SU-DHL-6 (cell line): ENCODE data around the gene CMTM5.

Experiments used
- H2AFZ ChIP-seq: fragments of 200-600 bp; sonication (generic); 2 replicates; pipeline ENCODE4 v1.6.1; 2014; ENCODE audit warnings: low read depth, mild to moderate bottlenecking, moderate library complexity, mixed read lengths, antibody characterized with exemption, low read length; ENCODE audit not compliant: severe bottlenecking
- H3F3A ChIP-seq: fragments of 200-600 bp; shearing (Covaris generic); 2 replicates; pipeline ENCODE4 v1.6.0; 2016; ENCODE audit warnings: antibody characterized with exemption, mild to moderate bottlenecking; ENCODE audit not compliant: insufficient read depth
- H3K27ac ChIP-seq: fragments of 200-600 bp; sonication (generic); 2 replicates; pipeline ENCODE4 v1.5.1; 2016; ENCODE audit warnings: low read depth, mild to moderate bottlenecking, low read length, moderate library complexity, mixed read lengths
- H3K27me3 ChIP-seq: fragments of 200-600 bp; sonication (generic), shearing (Covaris generic); 2 replicates; pipeline ENCODE4 v1.6.0; 2014; ENCODE audit warnings: mild to moderate bottlenecking, low read length
- H3K36me3 ChIP-seq: fragments of 200-600 bp; sonication (generic); 2 replicates; pipeline ENCODE4 v1.6.1; 2014; ENCODE audit warnings: mild to moderate bottlenecking, low read length, mixed read lengths
- H3K4me2 ChIP-seq: fragments of 300-600, 200-600 bp; shearing (Covaris generic), sonication (generic); 2 replicates; pipeline ENCODE4 v1.6.0; 2014; ENCODE audit warnings: low read length, low read depth, mild to moderate bottlenecking; ENCODE audit not compliant: poor library complexity, severe bottlenecking
- H3K4me3 ChIP-seq: fragments of 200-600 bp; sonication (generic); 2 replicates; pipeline ENCODE4 v1.5.1; 2014; ENCODE audit warnings: antibody characterized with exemption, low read length, mild to moderate bottlenecking, mixed read lengths; ENCODE audit not compliant: insufficient read depth, poor library complexity, severe bottlenecking
- H3K79me2 ChIP-seq: fragments of 200-600 bp; sonication (generic); 2 replicates; pipeline ENCODE4 v1.6.1; 2014; ENCODE audit warnings: mild to moderate bottlenecking, low read length, moderate library complexity; ENCODE audit not compliant: insufficient read depth
- H3K9ac ChIP-seq: fragments of 200-600 bp; sonication (generic); 2 replicates; pipeline ENCODE4 v1.7.0; 2014; ENCODE audit warnings: mild to moderate bottlenecking, low read length
- H3K9me2 ChIP-seq: fragments of 200-600 bp; sonication (generic); replicated peaks from 2 replicates; pipeline ENCODE4 v1.6.1; 2014; ENCODE audit warnings: low read length; ENCODE audit not compliant: insufficient read depth
- H3K9me3 ChIP-seq: fragments of 200-600 bp; sonication (generic); 2 replicates; pipeline ENCODE4 v1.6.1; 2014; ENCODE audit warnings: low read length, mixed read lengths; ENCODE audit not compliant: insufficient read depth
- H4K20me1 ChIP-seq: fragments of 200-600 bp; sonication (generic); 2 replicates; pipeline ENCODE4 v1.6.1; 2014; ENCODE audit warnings: low read depth, mild to moderate bottlenecking, antibody characterized with exemption, low read length, moderate library complexity, mixed read lengths
- CTCF ChIP-seq: fragments of 200-600 bp; sonication (generic); IDR thresholded peaks from one replicate; pipeline ENCODE4 v1.5.1; 2017; ENCODE audit warnings: antibody characterized with exemption, mild to moderate bottlenecking, low read length, moderate library complexity; ENCODE audit not compliant: insufficient read depth, poor library complexity, severe bottlenecking
- EZH2phosphoT487 ChIP-seq: fragments of 200-600 bp; sonication (generic), shearing (Covaris generic); conservative IDR thresholded peaks from 2 replicates; pipeline ENCODE4 v1.6.1; 2018; ENCODE audit warnings: mild to moderate bottlenecking, antibody characterized with exemption, low read length, moderate library complexity, mixed read lengths

Gene CMTM5

DNA sequence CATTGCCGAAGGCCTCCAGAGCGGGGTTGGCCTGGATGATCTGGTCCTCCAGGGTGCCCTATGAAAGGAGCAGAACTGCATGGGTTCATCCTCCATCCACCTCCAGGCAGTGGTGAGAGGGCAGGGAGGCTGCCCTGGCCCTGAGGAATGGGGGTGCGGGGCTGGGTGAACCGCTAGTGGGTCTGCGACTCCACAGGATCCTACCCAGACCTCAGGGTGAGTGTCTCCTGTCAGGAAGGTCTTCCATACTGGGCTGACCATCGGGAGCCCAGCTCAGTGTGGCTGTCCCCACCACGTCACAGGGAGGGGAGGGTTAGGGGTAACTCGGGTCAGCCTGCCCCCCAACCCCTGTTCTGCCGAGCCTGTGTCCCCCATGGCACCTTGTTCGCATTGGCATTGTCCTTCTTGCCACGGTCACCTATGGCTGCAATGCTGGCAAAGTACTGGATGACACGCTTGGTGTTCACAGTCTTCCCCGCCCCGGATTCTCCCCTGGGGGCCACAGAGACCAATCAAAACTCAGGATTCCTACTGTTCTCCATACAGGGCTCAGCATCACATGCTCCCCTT is 27.6 kb downstream of the CMTM5 start:
- Histone ChIP-seq H3K79me2 (no peaks in the 10 kb centered on the region), H3K36me3 (no peaks in the 10 kb centered on the region), H3K9me2 (no peaks in the 10 kb centered on the region), H2AFZ (no peak overlapping the region), H3K4me2 (no peak overlapping the region), H3K4me3 (no peak overlapping the region), H4K20me1 (no peaks in the 10 kb centered on the region), H3F3A (no peaks in the 10 kb centered on the region), H3K9ac (no peak overlapping the region), H3K9me3 (no peaks in the 10 kb centered on the region), H3K27ac (no peak overlapping the region), H3K27me3 (no peaks in the 10 kb centered on the region)
- TF ChIP-seq EZH2phosphoT487 = no peak
- TF ChIP-seq CTCF = no peak

DNA sequence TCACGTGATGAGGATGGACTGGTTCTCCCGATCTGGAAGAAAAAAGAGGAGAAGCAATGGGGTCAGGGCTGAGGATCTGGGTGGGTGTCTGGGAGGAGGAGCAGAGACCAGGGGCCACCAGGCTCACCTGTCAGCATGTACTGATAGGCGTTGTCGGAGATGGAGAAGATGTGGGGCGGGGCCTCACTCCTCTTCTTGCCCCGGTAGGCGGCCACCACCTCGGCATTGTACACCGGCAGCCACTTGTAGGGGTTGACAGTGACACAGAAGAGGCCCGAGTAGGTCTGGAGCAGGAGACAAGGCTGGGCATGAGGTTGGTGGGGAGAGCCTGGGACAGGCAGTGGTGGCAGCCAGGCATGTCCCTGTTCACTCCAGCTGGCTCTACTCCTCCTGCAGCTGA is 28.2 kb downstream of the CMTM5 start:
- H3K9ac ChIP-seq = no peak overlapping the region
- H3K27me3 ChIP-seq = no peaks in the 10 kb centered on the region
- H3K79me2 ChIP-seq = no peaks in the 10 kb centered on the region
- H3F3A ChIP-seq = no peaks in the 10 kb centered on the region
- TF ChIP-seq CTCF (no peak), EZH2phosphoT487 (no peak)
- H3K4me2 ChIP-seq = no peak overlapping the region
- no peak overlapping the region for H2AFZ ChIP-seq
- H3K27ac ChIP-seq = no peak overlapping the region
- H4K20me1 ChIP-seq = no peaks in the 10 kb centered on the region
- H3K36me3 ChIP-seq = no peaks in the 10 kb centered on the region
- H3K4me3 ChIP-seq = no peak overlapping the region
- no peaks in the 10 kb centered on the region for H3K9me3 ChIP-seq
- H3K9me2 ChIP-seq = no peaks in the 10 kb centered on the region

DNA sequence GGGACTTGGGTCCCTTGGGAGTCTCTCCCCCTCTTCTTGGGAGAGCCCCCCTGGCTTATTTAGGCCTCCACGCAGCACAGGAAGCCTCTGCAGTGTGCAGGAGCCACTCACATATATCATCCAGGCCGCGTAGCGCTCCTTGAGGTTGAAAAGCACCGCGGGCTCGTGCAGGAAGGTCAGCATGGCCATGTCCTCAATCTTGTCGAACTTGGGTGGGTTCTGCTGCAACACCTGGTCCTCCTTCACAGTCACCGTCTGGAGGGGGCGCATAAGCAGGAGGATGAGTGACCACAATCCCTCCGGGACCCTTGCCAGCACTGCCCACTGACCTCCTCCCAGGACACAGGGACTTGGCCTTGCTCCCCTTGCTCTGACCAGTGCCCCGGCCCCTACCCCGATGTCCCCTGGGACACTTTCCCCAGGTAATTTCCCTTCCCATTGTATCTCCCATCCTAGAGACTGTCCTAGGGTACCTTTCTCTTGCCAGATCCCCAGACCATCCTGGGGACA is 28.7 kb downstream of the CMTM5 start:
- TF ChIP-seq EZH2phosphoT487 = no peak
- no peak for TF ChIP-seq CTCF
- Histone ChIP-seq H3K27me3 (no peaks in the 10 kb centered on the region), H3K9ac (no peak overlapping the region), H4K20me1 (no peaks in the 10 kb centered on the region), H2AFZ (no peak overlapping the region), H3K79me2 (no peaks in the 10 kb centered on the region), H3K36me3 (no peaks in the 10 kb centered on the region), H3K4me3 (no peak overlapping the region), H3K9me2 (no peaks in the 10 kb centered on the region), H3K9me3 (no peaks in the 10 kb centered on the region), H3F3A (no peaks in the 10 kb centered on the region), H3K27ac (no peak overlapping the region), H3K4me2 (no peak overlapping the region)
